Chondrocyte (in vitro differentiated cells): ENCODE data around the gene TLR10. TPM values are rescaled to one million over a fixed set of nuclear protein-coding genes. Genes with fewer than 3 reads are reported as not detected.
"Not testable (repeated sequence)": the region's sequence is repeated elsewhere in the genome, so short reads cannot be mapped to it uniquely, and the experiment has no call there.

Source experiments
- DNase-seq: peaks from one replicate; pipeline ENCODE4 v3.0.0; 2021; ENCODE audit warnings: mixed read lengths, low spot score
- H3K27ac Mint-ChIP-seq: one replicate; pipeline ENCODE4 v1.8.0; 2021; ENCODE audit warnings: mild to moderate bottlenecking, moderate library complexity, mixed read lengths; ENCODE audit not compliant: unreplicated experiment
- H3K27me3 Mint-ChIP-seq: 2 replicates; pipeline ENCODE4 v1.8.0; 2021; ENCODE audit warnings: low read depth, mixed read lengths
- H3K36me3 Mint-ChIP-seq: 2 replicates; pipeline ENCODE4 v1.8.0; 2021; ENCODE audit warnings: low read depth, mixed read lengths
- H3K4me1 Mint-ChIP-seq: 2 replicates; pipeline ENCODE4 v1.8.0; 2021; ENCODE audit warnings: low read depth, mild to moderate bottlenecking, mixed read lengths
- H3K4me3 Mint-ChIP-seq: one replicate; pipeline ENCODE4 v1.8.0; 2021; ENCODE audit warnings: mild to moderate bottlenecking, moderate library complexity, mixed read lengths; ENCODE audit not compliant: unreplicated experiment
- H3K9me3 Mint-ChIP-seq: 2 replicates; pipeline ENCODE4 v1.8.0; 2021; ENCODE audit warnings: low read depth, mixed read lengths
- CTCF ChIP-seq: fragments of 200-600 bp; sonication (generic); IDR thresholded peaks from 2 replicates; pipeline ENCODE4 v1.5.0; 2021; ENCODE audit warnings: antibody characterized with exemption, mild to moderate bottlenecking, moderate library complexity
- total RNA-seq: library from RNA; stranded (reverse); gene quantifications from 3 replicates; pipeline ENCODE4 v1.2.1, GENCODE V29; 2021

TLR10 gene
- total RNA-seq, 1 donor from 2014 or later = not detected

- TF ChIP-seq CTCF = no peak
- H3K27me3 Mint-ChIP-seq = no peaks in the 10 kb centered on the region
- peaks cover 2% of the 10 kb centered on the region for H3K36me3 Mint-ChIP-seq
- no peak overlapping the region for H3K27ac Mint-ChIP-seq
- H3K9me3 Mint-ChIP-seq = no peaks in the 10 kb centered on the region
- H3K4me3 Mint-ChIP-seq = no peak overlapping the region
- DNase-seq = no peak
- peaks cover 2% of the 10 kb centered on the region for H3K4me1 Mint-ChIP-seq
Observed at GRCh38 chr4:38780833-38781484, 1.8 kb downstream of the TLR10 start.

- Mint-ChIP-seq H3K4me1 (peaks cover 2% of the 10 kb centered on the region), H3K36me3 (peaks cover 2% of the 10 kb centered on the region), H3K9me3 (no peaks in the 10 kb centered on the region), H3K27ac (no peak overlapping the region), H3K4me3 (no peak overlapping the region), H3K27me3 (no peaks in the 10 kb centered on the region)
- no peak for TF ChIP-seq CTCF
- DNase-seq = no peak
Observed at GRCh38 chr4:38779790-38780189, 3.0 kb downstream of the TLR10 start.

- H3K27me3 Mint-ChIP-seq, H3K27ac Mint-ChIP-seq, DNase-seq, H3K9me3 Mint-ChIP-seq, H3K4me1 Mint-ChIP-seq, H3K36me3 Mint-ChIP-seq, H3K4me3 Mint-ChIP-seq: not testable (repeated sequence)
Observed at GRCh38 chr4:38777925-38778324, 4.9 kb downstream of the TLR10 start.

- Mint-ChIP-seq H3K9me3 (peaks cover 8% of the 10 kb centered on the region), H3K27ac (no peak overlapping the region), H3K4me3 (no peak overlapping the region), H3K4me1 (no peaks in the 10 kb centered on the region), H3K27me3 (no peaks in the 10 kb centered on the region), H3K36me3 (peaks cover 2% of the 10 kb centered on the region)
- DNase-seq = no peak
- no peak for TF ChIP-seq CTCF
Observed at GRCh38 chr4:38775326-38775725, 7.5 kb downstream of the TLR10 start.

DNA sequence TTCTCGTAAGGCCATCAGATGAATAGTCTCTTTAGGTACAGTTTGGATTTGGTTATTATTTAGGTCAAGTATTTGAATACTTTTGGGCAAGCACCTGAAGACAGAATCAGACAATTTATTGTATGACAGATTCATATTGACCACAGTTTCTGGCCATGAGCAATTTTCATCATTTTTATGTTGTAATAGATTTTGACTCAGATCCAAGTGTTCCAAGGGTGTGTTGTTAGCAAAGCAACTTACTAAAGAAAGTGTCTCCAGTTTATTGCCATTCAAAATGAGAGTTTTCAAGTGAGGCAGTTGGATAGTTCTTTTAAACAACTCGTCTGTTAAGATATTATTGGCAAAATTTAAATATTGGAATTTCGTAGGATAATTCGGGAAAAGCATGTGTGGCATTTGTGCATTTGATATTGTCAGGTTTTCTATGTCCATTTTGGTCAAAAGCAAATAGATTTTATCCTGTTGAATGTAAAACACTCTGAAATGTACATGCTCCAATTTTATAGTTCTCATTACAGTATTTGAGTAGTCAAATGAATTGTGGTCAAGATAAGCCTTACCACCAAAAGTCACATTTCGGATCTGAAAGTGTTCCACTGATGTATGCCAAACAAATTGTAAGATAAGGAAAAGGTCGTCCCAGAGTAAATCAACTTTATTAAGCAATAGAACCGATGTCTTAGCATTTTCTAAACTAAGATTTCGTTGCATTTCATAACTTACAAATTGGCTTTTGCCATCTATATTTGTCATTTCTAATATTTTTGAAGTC, 8.4 kb downstream of the TLR10 start:
- Mint-ChIP-seq H3K4me3 (no peak overlapping the region), H3K27ac (no peak overlapping the region), H3K36me3 (peaks cover 2% of the 10 kb centered on the region), H3K4me1 (peaks cover 3% of the 10 kb centered on the region), H3K27me3 (no peaks in the 10 kb centered on the region), H3K9me3 (peaks cover 8% of the 10 kb centered on the region)
- DNase-seq = no peak
- no peak for TF ChIP-seq CTCF

- H3K9me3 Mint-ChIP-seq, H3K27ac Mint-ChIP-seq, H3K36me3 Mint-ChIP-seq, H3K27me3 Mint-ChIP-seq, H3K4me3 Mint-ChIP-seq, DNase-seq: not testable (repeated sequence)
- H3K4me1 Mint-ChIP-seq = peaks cover 14% of the 10 kb centered on the region
Observed at GRCh38 chr4:38770281-38770680, 12.5 kb downstream of the TLR10 start.
